WTC11 (cell line): ENCODE data around the gene SLC24A3.

Source experiments
- JUN ChIP-seq: sonication (generic); formaldehyde crosslinking; IDR thresholded peaks from 2 replicates; pipeline ENCODE4 v1.8.0; 2023; ENCODE audit warnings: mild to moderate bottlenecking, missing genetic modification reagents
- NR2C2 ChIP-seq: sonication (generic); formaldehyde crosslinking; IDR thresholded peaks from 2 replicates; pipeline ENCODE4 v1.8.0; 2022; ENCODE audit warnings: mild to moderate bottlenecking, missing genetic modification reagents
- ZNF232 ChIP-seq: sonication (generic); formaldehyde crosslinking; IDR thresholded peaks from 2 replicates; pipeline ENCODE4 v1.8.0; 2022; ENCODE audit warnings: mild to moderate bottlenecking, missing genetic modification reagents
- TF ChIP-seq, protein P1 (sequence below): fragments of 200-600 bp; IDR thresholded peaks from 2 replicates; pipeline ENCODE4 v1.8.0; 2022; ENCODE audit warnings: antibody characterized with exemption
- TF ChIP-seq, protein P2 (sequence below): sonication (generic); formaldehyde crosslinking; IDR thresholded peaks from 2 replicates; pipeline ENCODE4 v1.8.1; 2023; ENCODE audit warnings: mild to moderate bottlenecking, moderate library complexity, missing genetic modification reagents
- TF ChIP-seq, protein P3 (sequence below): sonication (generic); formaldehyde crosslinking; IDR thresholded peaks from 2 replicates; pipeline ENCODE4 v1.8.0; 2023; ENCODE audit warnings: mild to moderate bottlenecking, missing genetic modification reagents
- TF ChIP-seq, protein P4 (sequence below): sonication (generic); formaldehyde crosslinking; conservative IDR thresholded peaks from 2 replicates; pipeline ENCODE4 v1.8.1; 2022; ENCODE audit warnings: mild to moderate bottlenecking, missing genetic modification reagents

DNA sequence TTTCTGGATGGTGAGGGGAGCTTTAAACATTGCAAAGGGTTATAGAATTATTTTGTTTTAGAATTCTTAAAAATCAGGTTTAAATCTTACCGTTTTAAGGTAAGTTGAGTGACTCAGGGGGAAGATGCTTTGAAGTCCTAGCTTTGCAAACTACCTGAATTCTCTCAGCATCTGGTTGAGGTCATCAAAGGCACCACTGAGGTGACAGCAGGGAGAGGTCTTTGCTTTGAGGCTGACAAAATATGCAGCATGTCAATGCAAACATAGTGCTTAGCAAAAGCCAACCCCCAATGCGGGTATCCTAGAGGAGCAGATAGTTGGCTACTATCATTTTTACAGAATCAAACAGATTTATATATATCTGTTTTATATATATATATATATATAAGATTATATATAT lies 219.5 kb downstream of the SLC24A3 start:
- TF ChIP-seq, protein P1, sequence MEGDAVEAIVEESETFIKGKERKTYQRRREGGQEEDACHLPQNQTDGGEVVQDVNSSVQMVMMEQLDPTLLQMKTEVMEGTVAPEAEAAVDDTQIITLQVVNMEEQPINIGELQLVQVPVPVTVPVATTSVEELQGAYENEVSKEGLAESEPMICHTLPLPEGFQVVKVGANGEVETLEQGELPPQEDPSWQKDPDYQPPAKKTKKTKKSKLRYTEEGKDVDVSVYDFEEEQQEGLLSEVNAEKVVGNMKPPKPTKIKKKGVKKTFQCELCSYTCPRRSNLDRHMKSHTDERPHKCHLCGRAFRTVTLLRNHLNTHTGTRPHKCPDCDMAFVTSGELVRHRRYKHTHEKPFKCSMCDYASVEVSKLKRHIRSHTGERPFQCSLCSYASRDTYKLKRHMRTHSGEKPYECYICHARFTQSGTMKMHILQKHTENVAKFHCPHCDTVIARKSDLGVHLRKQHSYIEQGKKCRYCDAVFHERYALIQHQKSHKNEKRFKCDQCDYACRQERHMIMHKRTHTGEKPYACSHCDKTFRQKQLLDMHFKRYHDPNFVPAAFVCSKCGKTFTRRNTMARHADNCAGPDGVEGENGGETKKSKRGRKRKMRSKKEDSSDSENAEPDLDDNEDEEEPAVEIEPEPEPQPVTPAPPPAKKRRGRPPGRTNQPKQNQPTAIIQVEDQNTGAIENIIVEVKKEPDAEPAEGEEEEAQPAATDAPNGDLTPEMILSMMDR: no peak
- TF ChIP-seq JUN (no peak), ZNF232 (CRISPR knock-in tag) (no peak), NR2C2 (CRISPR knock-in tag) (no peak)
- TF ChIP-seq, protein P2, sequence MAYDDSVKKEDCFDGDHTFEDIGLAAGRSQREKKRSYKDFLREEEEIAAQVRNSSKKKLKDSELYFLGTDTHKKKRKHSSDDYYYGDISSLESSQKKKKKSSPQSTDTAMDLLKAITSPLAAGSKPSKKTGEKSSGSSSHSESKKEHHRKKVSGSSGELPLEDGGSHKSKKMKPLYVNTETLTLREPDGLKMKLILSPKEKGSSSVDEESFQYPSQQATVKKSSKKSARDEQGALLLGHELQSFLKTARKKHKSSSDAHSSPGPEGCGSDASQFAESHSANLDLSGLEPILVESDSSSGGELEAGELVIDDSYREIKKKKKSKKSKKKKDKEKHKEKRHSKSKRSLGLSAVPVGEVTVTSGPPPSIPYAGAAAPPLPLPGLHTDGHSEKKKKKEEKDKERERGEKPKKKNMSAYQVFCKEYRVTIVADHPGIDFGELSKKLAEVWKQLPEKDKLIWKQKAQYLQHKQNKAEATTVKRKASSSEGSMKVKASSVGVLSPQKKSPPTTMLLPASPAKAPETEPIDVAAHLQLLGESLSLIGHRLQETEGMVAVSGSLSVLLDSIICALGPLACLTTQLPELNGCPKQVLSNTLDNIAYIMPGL (CRISPR knock-in tag): no peak
- TF ChIP-seq, protein P3, sequence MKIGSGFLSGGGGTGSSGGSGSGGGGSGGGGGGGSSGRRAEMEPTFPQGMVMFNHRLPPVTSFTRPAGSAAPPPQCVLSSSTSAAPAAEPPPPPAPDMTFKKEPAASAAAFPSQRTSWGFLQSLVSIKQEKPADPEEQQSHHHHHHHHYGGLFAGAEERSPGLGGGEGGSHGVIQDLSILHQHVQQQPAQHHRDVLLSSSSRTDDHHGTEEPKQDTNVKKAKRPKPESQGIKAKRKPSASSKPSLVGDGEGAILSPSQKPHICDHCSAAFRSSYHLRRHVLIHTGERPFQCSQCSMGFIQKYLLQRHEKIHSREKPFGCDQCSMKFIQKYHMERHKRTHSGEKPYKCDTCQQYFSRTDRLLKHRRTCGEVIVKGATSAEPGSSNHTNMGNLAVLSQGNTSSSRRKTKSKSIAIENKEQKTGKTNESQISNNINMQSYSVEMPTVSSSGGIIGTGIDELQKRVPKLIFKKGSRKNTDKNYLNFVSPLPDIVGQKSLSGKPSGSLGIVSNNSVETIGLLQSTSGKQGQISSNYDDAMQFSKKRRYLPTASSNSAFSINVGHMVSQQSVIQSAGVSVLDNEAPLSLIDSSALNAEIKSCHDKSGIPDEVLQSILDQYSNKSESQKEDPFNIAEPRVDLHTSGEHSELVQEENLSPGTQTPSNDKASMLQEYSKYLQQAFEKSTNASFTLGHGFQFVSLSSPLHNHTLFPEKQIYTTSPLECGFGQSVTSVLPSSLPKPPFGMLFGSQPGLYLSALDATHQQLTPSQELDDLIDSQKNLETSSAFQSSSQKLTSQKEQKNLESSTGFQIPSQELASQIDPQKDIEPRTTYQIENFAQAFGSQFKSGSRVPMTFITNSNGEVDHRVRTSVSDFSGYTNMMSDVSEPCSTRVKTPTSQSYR (CRISPR knock-in tag): no peak
- TF ChIP-seq, protein P4, sequence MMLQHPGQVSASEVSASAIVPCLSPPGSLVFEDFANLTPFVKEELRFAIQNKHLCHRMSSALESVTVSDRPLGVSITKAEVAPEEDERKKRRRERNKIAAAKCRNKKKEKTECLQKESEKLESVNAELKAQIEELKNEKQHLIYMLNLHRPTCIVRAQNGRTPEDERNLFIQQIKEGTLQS (CRISPR knock-in tag): no peak
